ENCODE data around the gene BATF3. TPM values are rescaled to one million over a fixed set of nuclear protein-coding genes. Genes with fewer than 3 reads are reported as not detected.
"Not testable (repeated sequence)": the region's sequence is repeated elsewhere in the genome, so short reads cannot be mapped to it uniquely, and the experiment has no call there.

Gene BATF3
- total and polyA plus RNA-seq, 2 of the 4 experiments (the other 2 are of a cell fraction), result 1.6 to 3.9 TPM

GRCh38 chr1:212724679-212725078 is 25.0 kb upstream of the BATF3 start:
- H4K8ac ChIP-seq (ENCODE audit: low read depth in 2 of 2, low read length in 2 of 2); H3K4me3 ChIP-seq (ENCODE audit: insufficient read depth, low read depth, low read length); H2AFZ ChIP-seq (replicated peaks; ENCODE audit: low read length, poor library complexity); H3K4me1 ChIP-seq (ENCODE audit: control insufficient read depth, insufficient read depth, low read length); H2AK9ac ChIP-seq (replicated peaks; ENCODE audit: low read depth, low read length, poor library complexity); H3K4ac ChIP-seq (ENCODE audit: low read depth, low read length); H3K9ac ChIP-seq (ENCODE audit: low read depth, low read length); H4K91ac ChIP-seq (ENCODE audit: insufficient read depth, low read depth, low read length); H2BK5ac ChIP-seq (ENCODE audit: low read depth, low read length, poor library complexity, severe bottlenecking); H2AK5ac ChIP-seq (ENCODE audit: low read depth, low read length); H3K79me1 ChIP-seq (ENCODE audit: low read depth in 1 of 2, low read length in 2 of 2); H3K27me3 ChIP-seq (ENCODE audit: control insufficient read depth, insufficient read depth, low read length); H3K23ac ChIP-seq (ENCODE audit: low read depth, low read length); H4K20me1 ChIP-seq (ENCODE audit: insufficient read depth, low read length); H2BK120ac ChIP-seq (ENCODE audit: low read depth, low read length); H3K56ac ChIP-seq (ENCODE audit: extremely low read depth, insufficient read depth, low read length); H2BK15ac ChIP-seq (ENCODE audit: low read depth, low read length); BruUV-seq (replicated peaks); ATAC-seq (ENCODE audit: low read depth); CTCF ChIA-PET; H3K36me3 ChIP-seq (ENCODE audit: control insufficient read depth, insufficient read depth, low read length); H3K9me3 ChIP-seq (ENCODE audit: control insufficient read depth, insufficient read depth, low read length); H3K14ac ChIP-seq (replicated peaks; ENCODE audit: low read depth, low read length); in situ Hi-C loops (cut with MboI; ENCODE audit: low sequenced_read_pairs); POLR2A ChIA-PET (ENCODE audit: unreplicated experiment); H3K9me1 ChIP-seq (ENCODE audit: insufficient read depth, low read length); H3K18ac ChIP-seq (ENCODE audit: low read depth, low read length); DNase-seq; dilution Hi-C loops (cut with HindIII; ENCODE audit: low sequenced_read_pairs, unreplicated experiment); H4K5ac ChIP-seq (ENCODE audit: low read depth, low read length); H2BK20ac ChIP-seq (ENCODE audit: low read depth, low read length); H3K27ac ChIP-seq (ENCODE audit: insufficient read depth, low read length); intact Hi-C loops (cut with micrococcal nuclease); H3K4me2 ChIP-seq (ENCODE audit: low read depth, low read length): not testable (repeated sequence)
- no CpG with 5 or more reads among the region's 34 CpGs for WGBS, 2 experiments (ENCODE audit: extremely low coverage in 2 of 2, insufficient read length in 1 of 2)

Data from IMR-90 (cell line).